ENCODE data around the gene ENTPD6.

The ENTPD6 gene

DNA sequence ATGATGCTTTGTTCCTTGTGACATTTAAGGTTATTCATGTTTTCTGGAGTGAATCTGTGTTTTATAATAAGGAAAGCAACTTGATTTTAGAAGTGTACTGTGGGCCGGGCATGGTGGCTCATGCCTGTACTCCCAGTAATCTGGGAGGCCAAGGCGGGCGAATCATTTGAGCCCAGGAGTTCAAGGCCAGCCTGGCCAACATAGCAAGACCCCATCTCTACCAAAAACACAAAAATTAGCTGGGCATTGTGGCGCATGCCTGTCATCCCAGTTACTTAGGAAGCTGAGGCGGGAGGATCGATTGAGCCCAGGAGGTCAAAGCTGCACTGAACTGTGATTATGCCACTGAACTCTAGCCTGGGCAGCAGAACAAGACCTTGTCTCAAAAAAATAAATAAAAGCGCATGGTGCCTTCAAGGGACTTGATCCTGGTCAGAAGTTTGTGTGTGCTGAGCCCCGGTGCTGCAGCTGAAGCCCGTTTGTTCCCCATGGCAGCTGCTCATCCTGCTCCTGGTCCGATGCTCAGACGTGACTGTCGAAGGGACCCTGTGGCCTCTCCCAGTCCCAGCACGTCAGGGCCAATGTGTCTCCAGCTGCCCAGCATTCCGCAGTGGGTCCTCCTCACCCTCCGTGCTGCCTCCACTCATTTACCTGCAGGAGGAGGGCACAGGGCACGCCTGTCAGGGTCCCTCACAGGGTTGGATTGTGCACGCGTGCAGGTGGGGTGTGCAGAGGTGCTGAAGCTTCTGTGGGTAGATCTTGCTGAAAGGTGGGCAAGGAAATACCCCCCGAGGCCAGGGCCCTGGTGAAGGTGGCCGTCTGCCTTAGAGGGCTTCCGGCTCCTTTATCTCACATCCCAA lies 18.3 kb downstream of the ENTPD6 start:
- no peak for DNase-seq (ENCODE audit: insufficient read length)
- FAIRE-seq, result no peak
- no peak for TF ChIP-seq POLR2AphosphoS5 (IDR thresholded peaks at IDR 0.05; ENCODE audit: low read depth, low read length)
- no peak for TF ChIP-seq TAF1 (IDR thresholded peaks at IDR 0.05; ENCODE audit: borderline replicate concordance, low read depth, low read length)
- TF ChIP-seq POLR2A (IDR thresholded peaks at IDR 0.05; ENCODE audit: low read depth, low read length), result no peak

DNA sequence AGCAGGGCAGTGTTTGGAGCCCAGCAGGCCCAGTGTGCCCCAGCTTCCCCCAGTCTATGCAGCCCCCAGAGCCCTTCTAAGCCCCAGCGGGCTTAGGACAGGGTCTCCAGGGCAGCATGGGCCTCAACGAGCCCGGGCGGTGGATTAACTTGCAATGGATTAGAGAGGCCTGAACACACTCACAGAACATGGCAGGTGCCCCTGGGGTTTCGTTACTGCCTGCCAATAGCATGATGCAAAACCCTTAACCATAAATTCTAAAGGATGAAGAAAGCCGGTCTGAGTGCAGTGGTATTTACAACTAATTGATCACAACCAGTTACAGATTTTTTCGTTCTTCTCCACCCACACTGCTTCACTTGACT lies 18.9 kb downstream of the ENTPD6 start:
- no peak for TF ChIP-seq POLR2A (IDR thresholded peaks at IDR 0.05; ENCODE audit: low read depth, low read length)
- FAIRE-seq, result no peak
- DNase-seq (ENCODE audit: insufficient read length), result no peak

DNA sequence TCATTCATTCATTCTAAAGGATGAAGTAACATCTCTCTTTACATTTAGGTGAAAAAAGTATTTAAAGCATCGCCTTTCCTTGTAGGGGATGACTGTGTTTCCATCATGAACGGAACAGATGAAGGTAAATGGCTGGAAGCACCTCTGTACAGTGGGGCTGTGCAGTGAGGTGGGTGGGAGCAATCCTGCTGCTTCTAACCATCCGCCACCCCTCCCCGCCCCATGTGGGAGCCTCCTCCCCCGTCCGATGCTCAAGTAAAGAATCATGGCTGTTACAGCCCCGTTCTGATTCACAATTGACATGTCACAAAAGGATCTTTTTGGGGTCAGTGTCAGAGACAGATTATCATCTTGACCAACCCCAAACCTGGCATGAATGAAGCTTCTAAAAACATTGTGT lies 19.3 kb downstream of the ENTPD6 start:
- TF ChIP-seq POLR2A (IDR thresholded peaks at IDR 0.05; ENCODE audit: low read depth, low read length) (no peak), TAF1 (IDR thresholded peaks at IDR 0.05; ENCODE audit: borderline replicate concordance, low read depth, low read length) (no peak), POLR2AphosphoS5 (IDR thresholded peaks at IDR 0.05; ENCODE audit: low read depth, low read length) (no peak)
- FAIRE-seq (no peak), DNase-seq (ENCODE audit: insufficient read length) (no peak)

DNA sequence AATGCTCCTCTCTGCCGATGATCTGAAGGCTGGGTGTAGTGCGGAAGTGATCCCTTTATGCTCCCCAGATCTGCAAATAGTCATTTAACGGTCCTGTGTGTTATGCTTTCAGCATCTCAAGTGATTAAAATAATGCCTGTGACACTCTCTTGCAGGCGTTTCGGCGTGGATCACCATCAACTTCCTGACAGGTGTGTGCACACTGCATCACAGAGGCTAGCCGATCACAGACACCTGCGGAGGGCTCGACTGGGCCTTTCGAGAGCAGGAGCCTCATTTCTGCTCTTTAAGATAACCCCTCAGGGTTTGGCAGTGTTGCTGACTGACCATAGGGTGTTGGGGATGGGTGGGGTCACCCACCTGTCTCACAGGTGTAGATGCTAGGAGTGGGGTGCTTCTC lies 20.0 kb downstream of the ENTPD6 start:
- DNase-seq (ENCODE audit: insufficient read length) (no peak), FAIRE-seq (no peak)
- TF ChIP-seq TAF1 (IDR thresholded peaks at IDR 0.05; ENCODE audit: borderline replicate concordance, low read depth, low read length) (no peak), POLR2AphosphoS5 (IDR thresholded peaks at IDR 0.05; ENCODE audit: low read depth, low read length) (no peak), POLR2A (IDR thresholded peaks at IDR 0.05; ENCODE audit: low read depth, low read length) (no peak)

DNA sequence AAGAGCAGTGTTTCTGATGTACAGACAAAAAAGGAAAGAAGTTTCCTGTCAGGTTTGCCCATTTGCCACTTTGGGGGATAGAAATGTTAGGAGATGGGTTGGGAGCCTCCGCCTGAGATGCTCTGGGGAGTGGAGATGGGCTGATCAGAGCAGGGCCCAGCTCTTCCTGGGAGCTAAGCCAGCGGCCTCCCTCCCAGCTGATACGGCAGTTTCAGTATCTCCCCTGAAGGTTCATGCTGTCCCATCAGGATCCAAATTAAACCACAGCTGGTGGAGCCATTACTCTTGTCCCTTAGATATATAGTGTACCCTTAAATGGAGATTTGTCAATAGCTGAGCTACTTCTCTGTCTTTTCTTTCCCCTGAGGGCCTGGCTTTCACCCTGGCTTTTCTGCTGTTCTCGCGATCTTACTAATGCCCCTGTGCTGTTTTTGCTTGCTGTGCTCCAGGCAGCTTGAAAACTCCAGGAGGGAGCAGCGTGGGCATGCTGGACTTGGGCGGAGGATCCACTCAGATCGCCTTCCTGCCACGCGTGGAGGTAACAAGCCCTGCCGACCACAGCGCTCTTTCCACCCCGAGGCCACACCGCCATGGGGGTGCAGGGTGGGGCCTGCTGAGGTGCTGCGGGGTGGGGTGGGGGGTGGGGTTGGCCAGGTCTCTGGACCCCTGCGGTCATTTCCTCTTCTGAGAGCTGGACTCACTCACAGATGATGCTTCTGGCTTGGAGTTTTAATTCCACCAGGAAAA lies 20.9 kb downstream of the ENTPD6 start:
- no peak for DNase-seq (ENCODE audit: insufficient read length)
- FAIRE-seq, result no peak

DNA sequence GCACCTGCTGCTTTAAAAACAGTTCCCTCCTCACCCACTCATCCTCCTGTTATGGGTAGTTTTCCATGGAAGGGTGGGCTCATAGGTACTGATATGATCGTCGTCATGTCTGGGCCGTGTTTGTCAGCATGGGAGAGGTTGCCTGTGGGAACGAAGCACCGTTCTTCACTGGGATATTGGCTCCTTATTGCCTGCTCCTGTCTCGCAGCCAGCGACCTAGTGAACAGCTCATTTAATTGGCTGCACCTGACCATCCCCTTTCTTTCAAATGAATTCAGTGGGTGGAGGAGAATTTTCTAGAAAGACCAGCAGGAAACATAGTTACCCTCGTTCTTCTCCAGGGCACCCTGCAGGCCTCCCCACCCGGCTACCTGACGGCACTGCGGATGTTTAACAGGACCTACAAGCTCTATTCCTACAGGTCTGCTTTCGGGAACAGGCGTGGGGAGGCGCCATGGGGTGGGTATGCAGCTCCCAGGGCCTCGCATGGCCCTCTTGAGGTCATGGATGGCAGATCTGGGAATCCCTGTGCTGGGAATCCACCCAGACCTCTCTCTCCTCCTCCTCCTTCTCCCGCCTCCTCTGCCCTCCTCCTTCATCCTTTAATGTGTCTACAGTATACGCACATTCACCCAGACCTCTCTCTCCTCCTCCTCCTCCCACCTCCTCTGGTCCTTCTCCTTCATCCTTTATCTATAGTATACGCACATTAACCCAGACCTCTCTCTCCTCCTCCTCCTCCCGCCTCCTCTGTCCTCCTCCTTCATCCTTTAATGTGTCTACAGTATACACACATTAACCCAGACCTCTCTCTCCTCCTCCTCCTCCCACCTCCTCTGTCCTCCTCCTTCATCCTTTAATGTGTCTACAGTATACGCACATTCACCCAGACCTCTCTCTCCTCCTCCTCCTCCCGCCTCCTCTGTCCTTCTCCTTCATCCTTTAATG lies 21.9 kb downstream of the ENTPD6 start:
- FAIRE-seq (no peak), DNase-seq (ENCODE audit: insufficient read length) (no peak)
- TF ChIP-seq POLR2A (IDR thresholded peaks at IDR 0.05; ENCODE audit: low read depth, low read length), result no peak
- TF ChIP-seq TAF1 (IDR thresholded peaks at IDR 0.05; ENCODE audit: borderline replicate concordance, low read depth, low read length), result no peak
- TF ChIP-seq POLR2AphosphoS5 (IDR thresholded peaks at IDR 0.05; ENCODE audit: low read depth, low read length), result no peak

More for the DNA sequence above, 20.9 kb downstream of the ENTPD6 start:
- TF ChIP-seq POLR2A (IDR thresholded peaks at IDR 0.05; ENCODE audit: low read depth, low read length) (no peak), TAF1 (IDR thresholded peaks at IDR 0.05; ENCODE audit: borderline replicate concordance, low read depth, low read length) (no peak), POLR2AphosphoS5 (IDR thresholded peaks at IDR 0.05; ENCODE audit: low read depth, low read length) (no peak)

DNA sequence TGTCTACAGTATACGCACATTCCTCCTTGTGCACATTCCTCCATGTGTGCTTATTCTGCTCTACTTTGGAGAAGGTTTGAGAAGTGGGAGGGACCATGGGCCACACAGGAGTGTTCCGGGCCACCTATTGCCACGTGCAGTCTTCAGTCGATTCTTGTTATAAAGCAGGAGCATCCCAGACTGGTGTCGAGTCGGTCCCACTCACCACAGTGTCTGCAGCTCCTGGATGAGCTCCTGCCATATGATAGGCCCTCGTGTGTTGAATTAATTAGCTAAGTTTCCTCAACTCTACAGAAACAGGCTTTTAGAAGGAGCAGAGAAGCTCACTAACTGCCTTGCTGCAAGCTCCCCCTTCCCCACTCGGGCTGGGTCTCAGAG lies 22.6 kb downstream of the ENTPD6 start:
- DNase-seq (ENCODE audit: insufficient read length) (no peak), FAIRE-seq (no peak)
- TF ChIP-seq POLR2A (IDR thresholded peaks at IDR 0.05; ENCODE audit: low read depth, low read length) (no peak), POLR2AphosphoS5 (IDR thresholded peaks at IDR 0.05; ENCODE audit: low read depth, low read length) (no peak), TAF1 (IDR thresholded peaks at IDR 0.05; ENCODE audit: borderline replicate concordance, low read depth, low read length) (no peak)

DNA sequence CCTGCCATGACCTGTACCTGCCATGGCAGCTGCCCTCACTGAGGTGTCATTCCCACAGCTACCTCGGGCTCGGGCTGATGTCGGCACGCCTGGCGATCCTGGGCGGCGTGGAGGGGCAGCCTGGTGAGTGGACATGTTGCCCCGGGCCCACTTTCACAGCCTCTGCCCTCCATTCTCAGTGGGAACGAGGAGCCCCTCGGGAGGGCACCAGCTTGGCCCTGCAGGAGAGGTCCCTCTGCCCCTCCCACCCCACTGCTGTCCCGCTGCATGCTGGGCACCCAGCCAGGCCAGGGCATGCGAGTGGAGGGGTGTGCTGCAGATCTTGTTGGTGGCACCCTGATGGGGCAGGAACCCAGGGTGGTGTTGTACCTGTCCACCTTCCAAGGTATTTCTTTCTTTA lies 23.0 kb downstream of the ENTPD6 start:
- TF ChIP-seq TAF1 (IDR thresholded peaks at IDR 0.05; ENCODE audit: borderline replicate concordance, low read depth, low read length) (no peak), POLR2AphosphoS5 (IDR thresholded peaks at IDR 0.05; ENCODE audit: low read depth, low read length) (no peak), POLR2A (IDR thresholded peaks at IDR 0.05; ENCODE audit: low read depth, low read length) (no peak)
- no peak for DNase-seq (ENCODE audit: insufficient read length)
- no peak for FAIRE-seq

DNA sequence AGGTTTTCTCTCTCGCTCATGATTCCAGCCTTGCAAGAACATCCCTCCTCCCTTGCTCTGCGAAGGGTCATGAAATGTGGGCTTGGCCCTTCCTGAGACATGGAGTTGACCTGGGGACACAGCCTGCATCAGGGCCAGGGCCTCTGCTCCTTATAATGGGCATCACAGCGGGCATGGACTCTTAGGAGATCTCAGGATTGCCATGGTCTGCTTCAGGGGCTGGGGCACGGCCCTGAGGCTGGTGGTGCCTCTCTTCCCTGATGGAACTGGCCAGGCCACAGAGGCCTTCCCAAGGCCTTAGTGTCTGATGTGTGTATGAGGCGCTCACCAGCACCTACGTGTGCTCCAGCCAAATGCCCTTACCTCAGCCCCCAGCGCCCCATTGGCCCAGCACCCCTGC lies 23.9 kb downstream of the ENTPD6 start:
- TF ChIP-seq POLR2AphosphoS5 (IDR thresholded peaks at IDR 0.05; ENCODE audit: low read depth, low read length) (no peak), TAF1 (IDR thresholded peaks at IDR 0.05; ENCODE audit: borderline replicate concordance, low read depth, low read length) (no peak), POLR2A (IDR thresholded peaks at IDR 0.05; ENCODE audit: low read depth, low read length) (no peak)
- DNase-seq (ENCODE audit: insufficient read length) (no peak), FAIRE-seq (no peak)

DNA sequence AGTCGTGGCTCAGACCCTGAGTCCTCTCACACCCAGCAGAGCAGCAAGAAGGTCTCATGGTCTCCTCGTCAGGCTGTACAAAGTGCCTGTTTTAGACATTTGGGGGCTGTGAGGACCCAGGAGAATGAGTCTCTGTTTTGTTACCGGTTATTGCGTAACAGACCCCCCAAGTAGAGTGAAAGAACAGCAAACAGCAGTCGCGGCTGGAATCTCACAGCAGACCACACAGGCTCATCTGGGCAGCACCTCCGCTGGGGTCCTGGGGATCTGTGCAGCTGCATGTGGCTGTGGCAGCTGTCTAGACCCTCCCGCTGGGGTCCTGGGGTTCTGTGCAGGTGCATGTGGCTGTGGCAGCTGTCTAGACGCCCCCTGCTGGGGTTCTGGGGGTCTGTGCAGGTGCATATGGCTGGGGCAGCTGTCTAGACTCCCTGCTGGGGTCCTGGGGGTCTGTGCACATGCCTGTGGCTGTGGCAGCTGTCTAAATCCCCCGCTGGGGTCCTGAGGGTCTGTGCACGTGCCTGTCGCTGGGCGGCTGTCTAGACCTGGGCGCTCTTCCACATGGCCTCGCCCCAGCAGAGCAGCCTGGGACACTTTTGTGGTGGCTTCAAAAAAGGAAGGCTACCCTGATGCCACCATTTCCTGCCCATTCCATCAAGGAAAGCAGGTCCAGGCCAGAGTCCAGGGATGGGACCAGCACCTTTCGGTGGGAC lies 24.7 kb downstream of the ENTPD6 start:
- no peak for TF ChIP-seq TAF1 (IDR thresholded peaks at IDR 0.05; ENCODE audit: borderline replicate concordance, low read depth, low read length)
- TF ChIP-seq POLR2AphosphoS5 (IDR thresholded peaks at IDR 0.05; ENCODE audit: low read depth, low read length), result no peak
- TF ChIP-seq POLR2A (IDR thresholded peaks at IDR 0.05; ENCODE audit: low read depth, low read length), result no peak
- DNase-seq (ENCODE audit: insufficient read length) (no peak), FAIRE-seq (no peak)
